Neural cell (in vitro differentiated cells): ENCODE results near the gene FBLN2.

ENCODE experiments used
- MXI1 ChIP-seq: fragments of 450-650 bp; conservative IDR thresholded peaks from 2 replicates; pipeline ENCODE4 v1.6.1; 2014; ENCODE audit warnings: antibody characterized with exemption, mild to moderate bottlenecking; ENCODE audit not compliant: poor library complexity, severe bottlenecking
- TF ChIP-seq, protein P1 (sequence below): fragments of 450-650 bp; IDR thresholded peaks from 2 replicates; pipeline ENCODE4 v1.5.1; 2014; ENCODE audit warnings: antibody characterized with exemption, mild to moderate bottlenecking, moderate library complexity; ENCODE audit not compliant: poor library complexity, severe bottlenecking

DNA sequence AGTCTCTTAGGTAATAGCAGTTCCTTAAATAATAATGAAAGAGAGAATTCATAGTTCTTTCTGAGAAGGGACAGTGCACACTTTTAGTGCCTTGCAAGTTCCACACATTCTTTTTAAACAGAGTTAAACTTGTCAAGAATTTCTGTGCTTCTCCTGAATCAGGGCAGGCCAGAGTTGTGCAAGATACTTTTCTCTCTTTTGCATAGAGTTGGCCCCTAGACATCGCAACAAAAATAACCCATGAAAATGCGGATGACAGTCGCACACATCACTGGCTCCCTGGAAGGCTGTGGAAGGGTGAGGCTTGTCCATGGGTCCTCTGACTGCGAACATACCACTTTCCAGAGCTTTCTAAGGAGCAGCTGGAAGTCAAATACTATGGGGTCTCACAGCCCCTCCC, 40.1 kb downstream of the FBLN2 start:
- TF ChIP-seq, protein P1, sequence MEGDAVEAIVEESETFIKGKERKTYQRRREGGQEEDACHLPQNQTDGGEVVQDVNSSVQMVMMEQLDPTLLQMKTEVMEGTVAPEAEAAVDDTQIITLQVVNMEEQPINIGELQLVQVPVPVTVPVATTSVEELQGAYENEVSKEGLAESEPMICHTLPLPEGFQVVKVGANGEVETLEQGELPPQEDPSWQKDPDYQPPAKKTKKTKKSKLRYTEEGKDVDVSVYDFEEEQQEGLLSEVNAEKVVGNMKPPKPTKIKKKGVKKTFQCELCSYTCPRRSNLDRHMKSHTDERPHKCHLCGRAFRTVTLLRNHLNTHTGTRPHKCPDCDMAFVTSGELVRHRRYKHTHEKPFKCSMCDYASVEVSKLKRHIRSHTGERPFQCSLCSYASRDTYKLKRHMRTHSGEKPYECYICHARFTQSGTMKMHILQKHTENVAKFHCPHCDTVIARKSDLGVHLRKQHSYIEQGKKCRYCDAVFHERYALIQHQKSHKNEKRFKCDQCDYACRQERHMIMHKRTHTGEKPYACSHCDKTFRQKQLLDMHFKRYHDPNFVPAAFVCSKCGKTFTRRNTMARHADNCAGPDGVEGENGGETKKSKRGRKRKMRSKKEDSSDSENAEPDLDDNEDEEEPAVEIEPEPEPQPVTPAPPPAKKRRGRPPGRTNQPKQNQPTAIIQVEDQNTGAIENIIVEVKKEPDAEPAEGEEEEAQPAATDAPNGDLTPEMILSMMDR, result no peak
- TF ChIP-seq MXI1, result no peak
